Left forelimb (tissue), 1 donor: ENCODE measurements around the gene CBARP.
"Not testable (repeated sequence)": the region's sequence is repeated elsewhere in the genome, so short reads cannot be mapped to it uniquely, and the experiment has no call there.

Source experiments
- DNase-seq: peaks from one replicate; pipeline ENCODE4 v3.0.0-alpha.2; 2018; ENCODE audit warnings: low spot score

CBARP gene

DNA sequence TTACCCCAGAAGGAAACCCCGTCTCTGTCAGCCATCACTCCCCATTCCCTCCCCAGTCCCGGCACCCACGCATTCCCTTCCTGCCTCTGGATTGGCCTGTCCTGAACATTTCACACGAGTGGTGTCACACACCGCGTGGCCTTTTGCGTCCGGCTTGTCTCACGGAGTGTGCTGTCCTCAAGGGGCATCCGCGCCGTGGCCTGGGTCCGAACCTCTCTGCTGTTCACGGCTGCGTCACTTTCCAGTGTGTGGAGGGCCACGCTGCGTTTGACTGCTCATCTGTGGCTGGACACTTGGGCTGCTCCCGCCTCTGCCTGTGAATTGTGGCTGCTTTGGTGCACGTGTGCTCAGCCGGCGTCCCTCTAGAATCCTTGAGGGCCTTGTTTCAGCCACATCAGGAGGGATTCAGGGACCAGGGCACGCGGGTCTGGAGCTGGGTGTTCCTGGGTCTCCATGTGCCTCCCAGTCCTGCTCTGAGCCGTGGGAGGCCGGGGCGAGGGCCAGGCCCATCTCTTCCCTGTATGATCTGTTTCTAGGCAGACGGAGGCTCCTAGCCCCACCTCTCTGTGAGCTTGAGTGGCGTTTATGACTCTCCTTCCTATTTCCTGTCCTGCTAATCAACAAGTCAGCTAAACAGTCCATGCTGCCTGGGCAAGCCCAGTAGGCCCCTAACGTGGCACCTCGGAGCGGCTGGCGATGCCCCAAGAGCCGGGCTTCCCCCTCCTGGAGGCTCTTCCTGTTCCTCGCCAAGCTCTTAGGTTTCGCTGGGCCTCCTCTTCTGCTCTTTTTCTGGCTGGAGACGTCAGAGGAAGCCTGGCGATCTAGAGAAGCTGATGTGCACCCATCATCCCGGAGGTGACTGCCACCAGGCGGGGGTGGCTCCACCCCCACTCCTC lies 24.2 kb downstream of the CBARP start:
- no peak for DNase-seq

GRCh38 chr19:1211494-1212234 lies 26.1 kb downstream of the CBARP start:
- DNase-seq, result no peak

- no peak for DNase-seq
These were observed 27.6 kb downstream of the CBARP start for GRCh38 chr19:1210227-1210538.

DNA sequence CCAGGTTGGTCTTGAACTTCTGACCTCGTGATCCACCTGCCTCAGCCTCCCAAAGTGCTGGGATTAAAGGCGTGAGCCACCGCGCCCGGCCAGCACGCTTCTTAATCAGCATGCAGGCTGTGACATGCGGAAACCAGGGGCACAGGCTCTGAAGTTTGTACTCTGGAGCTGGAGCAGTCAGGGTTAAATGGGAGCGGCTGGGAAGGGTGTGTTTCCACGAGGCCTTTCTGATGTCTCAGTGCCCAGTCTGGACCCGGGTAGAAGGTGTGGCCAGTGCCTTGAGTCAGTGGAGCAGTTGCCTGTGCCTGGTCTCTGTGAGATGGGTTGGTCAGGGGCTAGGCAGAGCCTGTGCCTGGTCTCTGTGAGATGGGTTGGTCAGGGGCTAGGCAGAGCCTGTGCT lies 29.0 kb downstream of the CBARP start:
- not testable (repeated sequence) for DNase-seq

DNA sequence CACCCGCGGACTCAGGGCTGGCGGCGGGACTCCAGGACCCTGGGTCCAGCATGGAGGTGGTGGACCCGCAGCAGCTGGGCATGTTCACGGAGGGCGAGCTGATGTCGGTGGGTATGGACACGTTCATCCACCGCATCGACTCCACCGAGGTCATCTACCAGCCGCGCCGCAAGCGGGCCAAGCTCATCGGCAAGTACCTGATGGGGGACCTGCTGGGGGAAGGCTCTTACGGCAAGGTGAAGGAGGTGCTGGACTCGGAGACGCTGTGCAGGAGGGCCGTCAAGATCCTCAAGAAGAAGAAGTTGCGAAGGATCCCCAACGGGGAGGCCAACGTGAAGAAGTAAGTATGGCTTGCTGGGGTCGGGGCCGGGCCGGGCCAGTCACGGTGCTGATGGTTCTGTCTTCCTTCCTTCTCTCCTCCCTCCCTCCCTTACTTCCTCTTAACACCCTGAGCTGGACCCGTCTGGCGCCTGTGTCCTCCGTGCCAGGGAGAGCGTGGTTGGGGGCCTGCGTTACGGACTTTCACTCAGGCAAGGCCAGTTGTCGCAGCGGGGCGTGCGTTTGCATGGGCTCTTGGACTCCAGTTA lies 30.8 kb downstream of the CBARP start:
- DNase-seq, result no peak

DNA sequence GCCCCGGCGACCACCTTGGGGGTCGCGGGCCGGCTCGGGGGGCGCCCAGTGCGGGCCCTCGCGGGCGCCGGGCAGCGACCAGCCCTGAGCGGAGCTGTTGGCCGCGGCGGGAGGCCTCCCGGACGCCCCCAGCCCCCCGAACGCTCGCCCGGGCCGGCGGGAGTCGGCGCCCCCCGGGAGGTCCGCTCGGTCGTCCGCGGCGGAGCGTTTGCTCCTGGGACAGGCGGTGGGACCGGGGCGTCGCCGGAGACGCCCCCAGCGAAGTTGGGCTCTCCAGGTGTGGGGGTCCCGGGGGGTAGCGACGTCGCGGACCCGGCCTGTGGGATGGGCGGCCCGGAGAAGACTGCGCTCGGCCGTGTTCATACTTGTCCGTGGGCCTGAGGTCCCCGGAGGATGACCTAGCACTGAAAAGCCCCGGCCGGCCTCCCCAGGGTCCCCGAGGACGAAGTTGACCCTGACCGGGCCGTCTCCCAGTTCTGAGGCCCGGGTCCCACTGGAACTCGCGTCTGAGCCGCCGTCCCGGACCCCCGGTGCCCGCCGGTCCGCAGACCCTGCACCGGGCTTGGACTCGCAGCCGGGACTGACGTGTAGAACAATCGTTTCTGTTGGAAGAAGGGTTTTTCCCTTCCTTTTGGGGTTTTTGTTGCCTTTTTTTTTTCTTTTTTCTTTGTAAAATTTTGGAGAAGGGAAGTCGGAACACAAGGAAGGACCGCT lies 31.5 kb downstream of the CBARP start:
- no peak for DNase-seq

DNA sequence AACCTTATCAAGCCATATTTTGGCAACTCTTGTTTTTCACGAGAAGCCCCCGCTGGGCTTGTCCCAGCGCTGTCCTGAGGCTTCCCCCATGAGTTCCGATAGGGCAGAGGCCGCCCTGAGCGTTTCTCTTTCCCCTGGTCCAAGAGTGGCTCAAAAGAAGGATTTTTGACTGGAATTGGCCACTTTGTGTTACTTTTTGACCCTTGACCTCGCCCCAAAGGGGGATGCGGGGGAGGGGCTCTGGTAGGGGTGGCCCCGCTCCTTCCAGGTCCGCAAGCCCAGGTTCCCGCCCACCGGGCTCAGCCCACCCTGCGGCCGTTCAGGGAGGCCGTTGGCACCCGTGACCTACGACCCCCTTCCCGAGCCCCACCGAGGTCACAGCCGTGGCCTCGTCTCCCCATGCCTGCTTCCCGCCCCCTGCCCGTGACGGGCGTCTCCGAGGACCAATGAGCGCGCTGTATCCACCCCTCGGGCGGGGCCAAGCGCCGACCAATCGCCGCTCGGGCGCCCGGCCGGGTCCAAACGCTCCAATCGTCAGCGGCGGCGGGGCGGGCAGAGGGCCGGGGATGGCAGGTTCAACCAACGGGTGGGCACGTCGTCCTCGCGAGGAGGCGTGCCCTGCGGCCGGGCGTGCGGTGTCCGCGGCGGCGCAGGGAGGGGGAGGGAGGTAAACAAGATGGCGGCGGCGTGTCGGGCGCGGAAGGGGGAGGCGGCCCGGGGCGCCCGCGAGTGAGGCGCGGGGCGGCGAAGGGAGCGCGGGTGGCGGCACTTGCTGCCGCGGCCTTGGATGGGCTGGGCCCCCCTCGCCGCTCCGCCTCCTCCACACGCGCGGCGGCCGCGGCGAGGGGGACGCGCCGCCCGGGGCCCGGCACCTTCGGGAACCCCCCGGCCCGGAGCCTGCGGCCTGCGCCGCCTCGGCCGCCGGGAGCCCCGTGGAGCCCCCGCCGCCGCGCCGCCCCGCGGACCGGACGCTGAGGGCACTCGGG lies 32.4 kb downstream of the CBARP start, which contains the start of gene STK11:
Gene STK11 (plus strand): TSS at position 665 of the 986 bp plus-strand sequence. CDS start 1,136 bp downstream, outside the sequence.
- DNase-seq, result peak; percentile 100

DNA sequence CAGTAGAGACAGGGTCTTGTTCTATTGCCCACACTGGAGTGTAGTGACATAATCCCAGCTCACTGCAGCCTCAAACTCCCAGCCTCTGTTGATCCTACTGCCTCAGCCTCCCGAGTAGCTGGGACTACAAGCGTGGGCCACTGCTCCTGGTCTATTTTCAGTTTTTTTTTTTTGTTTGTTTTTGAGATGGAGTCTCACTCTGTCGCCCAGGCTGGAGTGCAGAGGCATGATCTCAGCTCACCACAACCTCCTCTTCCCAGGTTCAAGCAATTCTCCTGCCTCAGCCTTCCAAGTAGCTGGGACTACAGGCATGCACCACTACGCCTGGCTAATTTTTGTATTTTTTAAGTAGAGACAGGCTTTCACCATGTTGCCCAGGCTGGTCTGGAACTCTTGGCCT lies 37.2 kb downstream of the CBARP start:
- not testable (repeated sequence) for DNase-seq

GRCh38 chr19:1199531-1199930 lies 38.3 kb downstream of the CBARP start:
- no peak for DNase-seq

- no peak for DNase-seq
These were observed 48.4 kb downstream of the CBARP start for GRCh38 chr19:1189419-1189818.

DNA sequence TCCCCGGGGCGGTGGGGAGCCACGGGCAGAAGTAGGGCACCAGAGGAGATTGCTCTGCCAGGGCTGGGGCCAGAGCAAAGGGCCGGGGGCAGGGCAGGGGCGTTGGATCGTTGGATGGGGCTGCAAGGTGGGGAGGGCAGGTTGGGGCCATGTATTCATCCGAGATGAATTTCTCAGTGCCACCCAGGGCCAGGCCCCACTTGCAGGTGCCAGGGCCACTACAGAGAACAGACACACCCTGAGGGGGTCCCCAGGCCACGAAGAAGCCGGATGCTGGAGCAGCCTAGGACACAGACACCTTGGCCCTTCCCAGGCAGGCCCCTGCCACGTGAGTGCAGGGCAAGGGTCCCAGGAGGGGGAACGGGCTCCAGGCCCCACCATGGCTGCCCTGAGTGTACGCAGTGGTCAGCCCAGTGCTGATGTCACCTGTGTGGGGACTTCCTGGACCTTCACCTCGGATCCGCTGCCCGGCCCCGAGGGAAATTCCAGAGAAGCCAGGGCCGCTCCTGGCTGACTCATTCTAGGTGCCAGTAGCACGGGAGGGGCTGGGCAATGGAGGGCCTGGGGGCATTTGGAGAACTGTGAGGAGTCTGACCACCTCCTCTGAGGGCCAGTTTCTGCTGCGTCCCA lies 54.1 kb downstream of the CBARP start:
- no peak for DNase-seq

DNA sequence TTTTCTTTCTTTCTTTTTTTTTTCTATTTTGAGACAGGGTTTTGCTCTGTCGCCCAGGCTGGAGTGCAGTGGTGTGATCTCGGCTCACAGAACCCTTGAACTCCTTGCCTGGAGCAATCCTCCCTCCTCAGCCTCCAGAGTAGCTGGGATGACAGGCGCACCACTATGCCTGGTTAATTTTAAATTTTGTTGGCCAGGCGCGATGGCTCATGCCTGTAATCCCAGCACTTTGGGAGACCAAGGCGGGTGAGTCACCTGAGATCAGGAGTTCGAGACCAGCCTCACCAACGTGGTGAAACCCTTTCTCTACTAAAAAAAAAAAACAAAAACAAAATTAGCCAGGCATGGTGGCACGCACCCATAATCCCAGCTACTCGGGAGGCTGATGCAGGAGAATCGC lies 55.1 kb downstream of the CBARP start:
- DNase-seq, result no peak

DNA sequence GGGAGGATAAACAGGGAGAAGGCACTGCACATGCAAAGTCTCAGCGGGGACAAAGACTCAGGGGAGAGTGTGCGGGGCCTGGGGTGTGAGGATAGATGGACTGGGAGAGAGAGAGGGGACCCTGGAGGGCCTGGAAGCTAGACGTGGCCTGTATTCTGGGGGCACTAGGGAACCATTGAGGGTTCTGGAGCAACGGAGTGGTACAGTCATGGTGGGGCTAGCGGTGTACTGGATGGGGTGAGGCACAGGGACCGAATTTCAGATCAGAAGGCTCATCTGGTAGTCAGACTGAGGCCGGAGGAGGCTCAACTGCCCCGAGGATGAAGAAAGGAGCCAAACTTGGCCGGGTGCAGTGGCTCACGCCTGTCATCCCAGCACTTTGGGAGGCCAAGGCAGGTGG lies 55.7 kb downstream of the CBARP start:
- DNase-seq, result no peak

DNA sequence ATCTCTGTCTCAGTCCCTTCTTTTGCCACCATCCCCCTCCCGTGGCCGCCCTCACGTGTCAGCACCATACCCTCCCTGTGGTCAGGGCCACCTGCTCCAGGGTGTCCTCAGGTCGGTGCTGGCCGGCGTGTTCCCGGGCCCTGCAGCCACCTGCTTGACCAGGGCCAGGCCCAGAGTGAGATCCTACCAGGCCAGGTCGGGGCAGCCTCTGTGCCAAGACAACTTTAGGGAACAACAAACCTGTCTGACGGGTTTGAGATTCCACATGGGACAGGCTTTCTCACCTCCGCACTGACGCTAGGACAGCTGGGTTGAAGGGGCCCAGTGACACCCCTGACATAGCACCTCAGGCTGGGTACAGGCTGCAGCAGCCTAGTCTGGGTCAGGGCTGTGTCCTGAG lies 56.2 kb downstream of the CBARP start:
- no peak for DNase-seq
